HG03196 (cell line): ENCODE results near the gene FGF14.

Source experiments
- ATAC-seq: cut with Tn5 transposase; IDR thresholded peaks from one replicate; pipeline ENCODE4 v1.9.1; 2021; ENCODE audit not compliant: unreplicated experiment

FGF14 gene

DNA sequence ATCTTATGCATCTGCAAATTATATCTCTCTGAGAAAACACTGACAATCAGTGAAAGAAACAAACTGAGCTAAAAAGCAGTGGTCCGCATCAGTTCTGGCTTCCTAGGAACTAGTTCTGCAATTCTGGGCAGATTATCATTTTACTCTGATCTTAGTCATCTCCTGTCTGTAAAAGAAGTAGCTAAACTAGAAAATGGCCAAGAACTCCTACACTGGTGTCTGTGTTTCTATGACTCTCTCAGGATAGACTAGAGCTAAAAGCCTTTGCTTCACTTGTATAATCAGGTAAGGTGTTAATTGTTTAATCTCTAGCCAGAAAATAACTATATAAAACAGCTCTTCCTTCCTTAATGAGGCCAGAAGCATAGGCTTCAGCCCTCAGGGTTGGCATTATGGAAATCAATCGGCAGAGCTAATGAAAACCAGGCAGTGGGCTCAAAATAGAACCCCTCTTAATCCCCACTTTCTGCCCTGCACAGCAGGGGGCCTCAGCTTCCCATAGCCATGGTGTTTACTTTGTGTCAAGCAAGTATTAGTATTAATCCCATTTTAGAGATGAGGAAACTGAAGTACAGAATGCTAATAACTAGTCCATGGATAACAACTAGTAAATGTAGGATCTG, 459.2 kb downstream of the FGF14 start:
- no peak for ATAC-seq

DNA sequence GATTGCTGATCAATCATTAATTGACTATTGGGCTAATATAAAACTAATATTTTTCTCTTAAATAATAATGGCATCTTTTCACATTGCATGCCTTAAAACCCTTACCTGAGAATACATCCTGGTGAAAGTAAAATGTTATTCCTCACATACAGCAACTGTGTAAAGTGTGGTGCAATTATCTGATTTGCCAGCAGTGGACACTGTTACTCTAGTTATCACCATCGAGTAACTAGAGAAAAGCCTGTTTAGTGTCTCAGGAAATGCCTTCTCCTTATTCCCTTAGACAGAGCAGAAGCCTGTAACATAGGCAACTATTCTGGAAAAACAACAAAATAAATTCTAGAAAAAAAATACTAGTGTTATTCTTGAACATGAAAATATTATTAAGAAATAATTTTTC, 459.8 kb downstream of the FGF14 start:
- ATAC-seq, result no peak

DNA sequence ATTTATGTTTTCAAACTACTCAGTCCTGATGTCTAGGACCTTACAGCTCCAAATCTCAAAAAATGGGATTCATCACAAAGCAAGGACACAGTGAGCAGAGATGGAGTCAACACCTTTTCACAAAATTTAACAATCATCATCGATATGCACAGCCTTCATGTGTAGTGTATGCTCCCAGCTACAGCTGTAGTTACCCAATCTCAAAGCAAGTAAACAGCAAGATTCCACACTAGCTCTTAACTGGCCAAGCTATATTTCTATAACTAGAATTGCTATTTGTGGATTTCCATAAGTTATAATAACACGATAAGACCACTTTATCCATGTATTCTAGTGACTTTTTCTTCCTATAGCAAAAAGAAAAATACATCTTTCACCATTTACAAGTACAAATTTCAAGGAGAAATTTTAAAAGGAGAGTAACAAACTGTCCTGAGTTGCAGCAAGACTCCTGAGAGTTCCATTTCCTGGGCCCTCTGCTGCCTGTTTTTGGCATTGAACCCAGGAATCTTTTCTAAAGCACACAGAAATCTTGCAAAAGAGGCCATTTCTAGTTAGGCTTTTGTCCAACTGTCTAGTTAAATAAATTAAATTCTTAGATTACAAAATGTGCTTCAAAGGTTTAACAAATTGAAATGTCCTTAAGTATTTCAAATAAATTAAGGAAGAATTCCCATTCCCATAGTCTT, 460.6 kb downstream of the FGF14 start:
- no peak for ATAC-seq

DNA sequence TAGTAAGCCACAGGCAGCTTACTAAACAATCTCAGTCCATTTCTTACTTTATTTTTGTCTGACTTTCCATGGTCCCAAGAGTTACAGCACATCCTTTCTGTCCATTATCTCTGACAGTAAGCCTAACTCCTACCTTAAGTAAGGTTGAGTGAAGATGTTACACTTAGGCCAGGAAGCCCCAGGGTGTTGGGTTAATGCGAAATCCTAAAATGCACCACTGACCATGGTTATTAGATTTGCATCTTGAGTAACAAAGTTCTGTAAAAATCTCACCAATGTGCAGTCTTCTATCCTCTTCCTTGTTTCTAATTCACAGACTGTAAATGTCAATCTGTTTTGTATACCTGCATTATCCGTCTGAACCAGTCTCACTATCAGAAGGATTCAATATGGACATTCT, 462.5 kb downstream of the FGF14 start:
- ATAC-seq, result no peak

DNA sequence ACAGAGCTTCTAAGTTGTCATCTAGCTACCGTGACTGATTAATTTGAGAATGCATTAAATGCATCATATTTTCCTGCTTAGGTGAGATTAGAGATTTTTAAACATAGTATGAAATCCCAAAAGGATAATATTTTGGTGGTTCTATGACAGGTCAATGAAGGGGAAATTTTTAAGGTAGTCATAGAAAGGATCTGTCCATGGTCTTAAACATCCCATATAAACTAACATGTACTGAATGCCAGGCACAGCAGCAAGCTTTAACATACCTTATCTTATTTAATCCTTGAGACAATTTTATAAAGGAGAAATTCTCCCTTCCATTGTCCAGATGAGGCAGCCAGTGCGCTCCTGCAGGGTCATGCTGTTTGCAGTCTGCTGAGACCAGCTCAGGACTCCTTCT, 466.0 kb downstream of the FGF14 start:
- ATAC-seq, result no peak

DNA sequence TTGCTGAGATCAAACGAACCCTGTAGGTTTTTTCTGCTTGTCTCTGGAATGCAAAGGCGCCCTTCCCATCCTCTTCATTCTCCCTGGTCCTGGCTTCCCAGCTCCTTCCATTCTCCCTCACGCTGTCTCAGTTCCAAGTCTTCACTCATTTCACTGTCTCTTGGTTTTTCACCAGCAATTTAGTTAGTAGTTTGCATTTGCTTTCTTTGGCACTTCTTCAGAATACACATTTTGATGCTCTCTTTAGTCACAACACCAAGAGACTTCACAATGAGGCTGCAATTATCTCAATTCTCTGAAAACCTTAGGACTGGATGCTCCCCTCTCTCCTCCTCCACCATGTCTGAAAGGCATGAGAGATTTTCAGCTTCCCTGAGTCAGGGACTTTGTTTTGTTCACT, 470.7 kb downstream of the FGF14 start:
- ATAC-seq, result no peak

DNA sequence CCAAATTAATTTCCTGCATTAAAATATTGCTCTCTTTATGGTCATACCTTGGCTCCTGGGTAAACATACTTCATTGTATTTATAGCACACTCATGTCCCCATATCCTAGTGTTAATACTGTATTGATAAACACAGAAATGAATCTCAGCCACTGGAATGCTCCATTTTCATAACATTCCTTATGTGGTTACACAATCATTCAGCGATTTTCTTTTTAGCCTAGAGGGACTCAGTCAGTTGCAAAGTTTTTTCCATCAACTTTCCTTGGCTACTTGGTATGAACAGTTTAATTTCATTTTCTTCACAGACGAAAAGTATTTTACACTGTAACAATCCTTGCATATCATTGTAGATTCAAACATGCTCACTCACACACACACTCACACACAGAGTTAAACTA, 471.5 kb downstream of the FGF14 start:
- ATAC-seq, result no peak

DNA sequence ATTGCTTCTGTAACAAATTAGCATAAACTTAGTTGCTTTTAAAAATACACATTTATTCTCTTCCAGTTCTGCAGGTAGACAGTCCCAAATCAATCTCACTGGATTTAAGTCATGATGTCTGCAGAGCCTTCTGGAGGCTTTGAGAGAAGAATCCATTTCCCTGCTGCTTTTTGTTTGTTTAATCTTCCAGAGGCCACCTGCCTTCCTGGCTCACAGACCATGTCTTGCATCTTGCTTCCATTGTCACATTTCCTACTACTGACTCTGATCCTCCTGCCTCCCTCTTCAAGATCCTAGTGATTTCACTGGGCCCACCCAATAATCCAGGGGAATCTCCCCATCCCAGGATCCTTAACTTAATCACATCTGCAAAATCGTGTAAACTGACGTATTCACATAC, 476.1 kb downstream of the FGF14 start:
- no peak for ATAC-seq

DNA sequence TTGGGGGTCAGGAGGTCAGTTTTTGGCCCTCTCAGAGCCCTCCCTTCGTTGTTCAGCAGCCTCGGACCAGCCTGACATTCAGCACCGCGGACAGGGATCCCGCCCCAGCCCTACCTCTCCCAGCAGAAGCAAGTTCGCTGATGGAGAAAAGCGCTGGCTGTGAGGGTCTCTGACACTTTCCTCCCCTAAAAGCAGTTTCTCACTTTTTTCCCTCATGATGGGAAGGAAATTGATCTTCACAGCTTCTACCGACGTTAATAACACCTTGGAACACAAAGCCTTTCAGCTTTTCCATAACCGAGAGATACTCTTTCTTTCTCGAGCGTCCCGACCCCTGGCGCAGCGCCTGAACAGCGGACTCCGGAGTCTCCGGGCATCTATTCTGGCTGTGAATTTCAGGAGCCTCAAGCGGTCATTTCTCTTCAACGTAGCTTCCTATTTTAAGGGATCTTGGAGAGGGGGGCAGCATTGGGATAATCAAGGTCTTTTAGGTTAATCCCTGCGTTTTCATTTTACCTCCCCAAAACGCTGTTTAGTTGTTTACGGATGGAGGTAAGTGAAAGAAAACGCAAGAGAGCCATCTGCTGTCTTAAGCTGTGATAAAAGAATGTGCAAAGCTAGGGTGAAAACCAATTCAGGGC, 482.2 kb downstream of the FGF14 start:
- ATAC-seq, result no peak

DNA sequence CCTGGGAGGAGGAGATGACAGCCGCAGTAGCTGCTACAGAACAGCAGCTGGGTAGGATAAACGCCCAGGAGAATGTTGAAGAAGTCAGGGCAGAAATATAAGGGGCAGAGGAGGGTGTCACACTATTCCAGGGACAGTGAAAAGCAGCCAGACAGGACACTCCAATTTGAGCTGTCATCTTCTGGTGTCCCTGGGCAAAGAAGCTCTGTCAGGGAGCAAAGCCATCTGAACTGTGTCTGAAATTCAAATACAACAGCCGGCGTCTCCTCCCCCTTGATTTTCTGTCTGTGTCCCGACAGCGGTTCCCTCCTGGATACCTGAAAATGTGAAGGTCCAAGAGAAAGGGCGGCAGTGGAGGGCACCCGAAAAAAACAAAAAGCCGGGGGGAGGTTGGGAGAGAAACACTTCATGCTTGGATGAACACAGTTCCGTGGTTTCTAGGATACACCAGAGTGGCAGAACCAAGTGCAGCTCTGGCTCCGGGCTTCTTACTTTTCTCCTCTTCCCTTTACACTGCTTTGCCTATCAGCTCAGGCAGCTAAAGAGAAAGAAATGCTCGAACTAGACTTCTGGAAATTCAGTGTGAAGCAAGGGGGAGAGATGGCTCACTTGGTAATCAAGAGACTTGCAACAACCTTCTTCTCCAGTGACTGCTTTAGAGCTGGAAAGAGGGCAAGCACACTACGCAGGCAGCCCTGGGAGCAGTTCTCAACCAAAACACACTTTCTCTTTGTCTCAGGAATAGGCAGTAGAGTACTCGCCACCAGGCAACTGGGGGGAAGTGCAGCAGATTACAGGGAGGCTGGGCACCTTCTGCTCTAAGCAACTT, 483.8 kb downstream of the FGF14 start:
- no peak for ATAC-seq

DNA sequence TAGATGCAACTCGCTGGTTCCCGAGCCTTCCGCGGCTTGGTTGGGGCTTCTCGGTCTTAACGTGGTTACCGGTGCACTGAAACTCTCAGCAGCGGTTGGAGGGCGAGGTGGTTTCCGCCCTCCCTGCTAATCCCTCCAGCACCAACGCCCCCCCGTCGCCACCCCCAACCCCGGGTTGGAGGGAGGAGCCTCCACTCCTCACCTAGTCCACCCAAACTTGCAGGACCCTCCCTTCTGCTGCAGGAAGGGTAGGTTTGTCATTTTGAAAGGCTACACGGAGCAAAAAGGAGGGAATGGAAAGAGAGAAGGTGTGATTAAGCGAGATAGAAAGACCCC, 484.4 kb downstream of the FGF14 start:
- ATAC-seq, result no peak

DNA sequence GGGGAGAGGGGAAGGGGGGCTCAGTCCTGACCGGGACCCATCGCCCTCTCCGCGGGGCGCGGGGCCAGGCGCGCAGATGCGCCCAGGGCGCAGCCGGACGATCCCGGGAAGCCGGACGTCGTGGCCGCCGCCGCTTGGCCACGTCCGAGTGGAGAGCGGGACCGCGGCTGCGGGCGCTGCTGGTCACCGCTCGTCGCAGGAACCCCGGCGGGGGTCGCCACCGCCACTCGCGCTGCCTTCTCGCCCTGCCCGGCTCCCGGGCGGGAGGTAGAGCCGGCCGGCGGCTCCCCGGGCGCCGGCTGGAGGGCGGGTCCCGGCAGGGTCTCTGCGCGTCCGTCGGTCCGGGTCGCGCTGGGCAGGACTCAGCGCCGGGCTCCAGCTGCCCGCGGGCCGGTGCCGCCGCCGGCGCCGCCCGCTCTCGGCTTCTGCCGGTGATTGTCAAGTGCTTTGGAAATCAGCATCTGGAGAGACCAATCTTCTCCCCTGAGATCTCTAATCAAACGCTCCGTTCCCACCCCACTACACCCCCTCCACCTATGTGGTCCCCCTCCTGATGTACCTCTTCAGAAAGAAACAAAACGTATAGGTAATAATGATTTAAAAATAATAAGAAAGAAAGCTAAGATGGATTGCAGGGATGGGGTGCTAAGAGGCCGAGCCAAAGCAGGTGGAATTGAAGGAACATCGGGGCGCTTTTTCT, 484.9 kb downstream of the FGF14 start:
- ATAC-seq, result no peak

DNA sequence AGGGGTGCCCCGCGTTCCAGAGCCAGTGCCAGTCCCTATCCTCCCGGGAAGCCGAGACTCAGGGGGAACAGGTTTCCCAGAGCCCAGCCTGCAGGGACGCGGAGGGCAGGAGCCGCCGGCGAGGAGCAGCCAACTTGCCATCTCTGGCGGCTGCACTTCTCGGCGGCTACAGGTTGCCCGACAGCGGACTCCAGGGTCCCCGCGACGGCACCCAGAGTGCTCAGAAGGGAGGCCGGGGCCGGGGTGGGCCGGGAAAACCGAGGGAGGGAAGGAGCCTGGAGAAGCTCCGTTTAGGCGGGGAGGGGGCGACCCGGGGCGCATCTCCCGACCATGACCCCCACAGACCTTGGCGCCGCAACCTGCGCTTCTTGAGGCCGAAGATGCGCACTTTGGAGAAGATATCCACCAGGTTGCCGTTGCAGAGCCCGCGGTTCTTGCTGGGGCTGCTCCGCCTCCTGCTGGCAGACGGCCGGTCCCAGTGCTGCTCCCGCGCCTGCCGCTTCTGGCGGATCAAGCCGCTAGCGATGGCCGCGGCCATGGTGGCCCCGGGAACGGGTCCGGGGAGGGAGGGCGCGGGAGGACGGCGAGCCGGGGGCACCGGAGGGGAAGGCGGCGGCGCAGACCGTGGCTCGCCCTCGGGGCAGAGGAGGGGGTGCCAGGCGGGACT, 485.6 kb downstream of the FGF14 start:
- no peak for ATAC-seq

DNA sequence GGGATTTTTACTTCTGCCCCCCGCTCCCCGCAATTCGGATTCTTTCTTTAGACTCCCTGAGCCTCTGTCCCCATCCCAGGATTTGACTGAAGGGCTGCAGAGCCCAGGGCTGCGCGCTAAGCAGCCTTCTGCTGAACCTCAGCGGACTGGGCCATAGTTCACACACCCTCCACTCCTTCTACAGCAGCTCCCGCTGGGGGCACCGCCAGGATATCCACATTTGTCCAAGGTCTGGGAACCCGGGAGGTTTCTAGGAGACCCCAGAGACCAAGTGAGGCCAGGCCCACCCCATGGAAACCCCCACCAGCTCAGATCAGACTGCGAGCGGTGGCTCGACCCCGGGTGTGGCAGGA, 486.1 kb downstream of the FGF14 start:
- no peak for ATAC-seq

DNA sequence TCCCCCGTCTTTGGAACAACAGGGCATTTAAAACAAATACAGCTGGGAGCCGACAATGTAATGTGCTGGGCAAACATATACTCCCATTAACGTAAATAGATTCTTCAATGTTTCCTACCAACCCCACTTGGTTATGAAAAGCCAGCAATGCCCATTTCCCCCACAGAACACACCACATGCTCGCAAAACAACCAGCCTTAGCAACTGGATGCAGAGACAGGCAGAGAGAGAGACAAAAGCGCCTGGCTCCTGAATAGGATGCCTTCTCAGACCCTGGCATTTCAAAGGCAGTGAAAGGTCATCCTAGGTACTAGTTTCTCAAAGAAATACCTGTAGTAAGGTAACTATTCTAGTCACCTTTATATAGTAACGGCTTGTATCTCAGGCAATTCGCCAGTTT, 486.5 kb downstream of the FGF14 start:
- no peak for ATAC-seq

DNA sequence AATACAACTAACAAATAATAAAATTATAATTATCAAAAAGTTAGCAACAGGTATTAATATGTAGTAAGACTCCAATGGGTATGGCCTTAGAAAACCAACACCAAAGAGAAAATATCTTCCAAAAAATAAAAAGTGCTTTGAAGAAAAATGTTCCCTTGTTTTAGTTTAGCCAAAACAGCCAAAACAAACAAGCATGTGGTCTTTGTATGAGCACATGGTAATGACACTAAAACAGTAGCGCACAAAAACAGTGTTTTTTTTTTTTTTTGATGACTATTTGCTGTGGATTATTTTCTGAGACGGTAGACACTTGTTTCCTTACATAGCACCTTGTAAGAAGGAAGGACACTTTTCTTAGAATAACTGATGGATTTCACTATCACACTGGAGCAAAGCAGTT, 490.1 kb downstream of the FGF14 start:
- ATAC-seq, result no peak

DNA sequence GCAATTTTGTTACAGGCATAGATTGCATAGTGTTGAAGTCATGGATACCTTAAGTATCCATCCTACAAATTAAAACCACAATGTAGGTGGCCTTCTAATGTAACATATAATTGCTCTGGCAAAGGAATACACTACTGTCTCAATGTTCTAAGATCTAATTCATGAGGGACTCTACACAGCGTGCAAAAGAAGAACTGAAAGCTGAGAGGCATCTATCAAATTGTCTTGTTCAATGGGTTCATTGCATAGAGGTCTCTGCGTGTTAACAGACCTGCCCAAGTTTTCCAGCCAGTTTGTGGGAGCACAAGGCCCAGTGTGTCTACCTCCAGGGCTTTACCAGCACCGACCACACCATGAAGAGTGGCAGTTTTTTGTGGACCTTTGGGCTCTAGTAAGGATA, 498.0 kb downstream of the FGF14 start:
- ATAC-seq, result no peak

DNA sequence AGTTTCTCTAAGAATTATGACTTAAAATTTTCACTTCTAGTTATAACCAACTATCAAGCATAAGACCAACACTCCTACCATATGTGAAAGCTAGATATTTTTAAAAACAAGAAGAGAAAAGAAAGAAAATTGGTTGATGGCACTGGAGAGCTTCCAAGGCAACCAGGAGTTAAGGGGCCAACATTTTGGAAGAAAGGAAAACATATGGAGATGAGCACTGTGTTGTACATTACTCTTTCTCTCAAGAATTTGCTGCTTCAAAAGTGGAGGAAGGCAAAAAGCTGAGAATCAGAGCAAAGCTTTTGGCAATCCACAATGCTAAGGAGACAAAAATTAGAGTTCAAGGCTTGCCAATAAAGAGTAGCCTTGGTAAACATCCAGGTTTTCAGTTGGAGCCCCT, 503.2 kb downstream of the FGF14 start:
- ATAC-seq, result no peak

DNA sequence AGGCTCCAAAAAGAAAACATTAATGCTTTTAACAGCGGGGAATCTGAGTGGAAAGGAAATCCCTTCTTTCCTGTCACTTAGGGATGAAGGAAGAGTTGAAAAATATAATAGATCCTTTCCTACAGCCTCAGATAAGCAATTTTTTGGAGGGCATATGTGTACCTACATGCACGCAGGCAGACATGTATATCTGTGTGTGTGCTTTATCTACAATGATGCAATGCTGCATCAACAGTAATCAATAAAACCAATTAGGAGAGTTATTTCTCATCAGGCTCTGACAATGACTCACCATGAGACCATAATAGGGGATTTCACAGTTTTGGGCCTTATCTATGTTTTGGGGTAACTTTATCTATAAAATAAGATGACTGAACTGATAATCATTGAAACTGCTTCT, 505.3 kb downstream of the FGF14 start:
- no peak for ATAC-seq

DNA sequence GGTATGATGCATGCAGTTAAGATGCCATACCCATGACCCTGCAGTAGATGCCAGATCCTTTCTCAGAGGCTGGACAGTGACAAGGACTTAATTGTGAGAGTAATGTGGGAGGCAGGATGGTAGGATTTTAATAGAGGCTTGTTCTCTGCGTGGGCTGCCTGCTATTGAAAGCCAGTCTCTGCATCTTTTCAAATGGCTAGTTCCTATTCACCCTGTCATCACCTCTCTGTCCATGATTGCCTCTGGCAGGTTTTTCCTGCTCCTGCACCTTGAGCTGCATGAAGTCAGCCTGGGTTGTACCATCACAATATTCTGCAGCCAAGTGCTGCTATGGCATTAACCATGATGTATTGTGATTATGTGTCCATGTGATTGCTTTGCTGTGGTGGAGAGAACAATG, 508.8 kb downstream of the FGF14 start:
- no peak for ATAC-seq

DNA sequence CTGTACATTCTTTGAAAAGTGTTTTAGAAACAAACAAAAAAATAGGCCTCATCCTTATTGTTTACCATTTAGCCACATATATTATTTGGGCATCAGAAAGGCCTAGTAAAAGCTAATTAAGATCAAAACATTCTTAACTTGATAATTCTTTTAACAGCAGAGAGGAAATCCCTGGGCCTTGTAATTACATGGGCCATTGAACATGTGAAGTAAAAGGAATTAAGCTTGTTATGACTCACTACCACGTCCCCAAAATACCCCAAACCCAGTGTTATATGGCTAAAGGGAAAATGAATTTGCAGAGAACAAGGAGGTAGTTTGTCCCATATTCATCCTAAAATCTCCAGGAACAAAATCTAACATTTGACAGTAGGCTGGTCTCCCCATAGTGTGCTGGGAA, 509.6 kb downstream of the FGF14 start:
- ATAC-seq, result no peak
